Right lobe of liver (tissue), 6 donors: Measurements from ENCODE around the gene ICAM4. TPM values are rescaled to one million over a fixed set of nuclear protein-coding genes. Genes with fewer than 3 reads are reported as not detected.

Source experiments
- ATAC-seq, 4 donors: fragments of 200-7000 bp; cut with Tn5 transposase; one replicate each; pipeline ENCODE4 v1.9.1; 2020; ENCODE audit warnings: mild to moderate bottlenecking in 4 of 4, moderate library complexity in 4 of 4
- DNase-seq, 3 donors: peaks; one replicate each; pipeline ENCODE4 v3.0.0-alpha.2; 2020
- H3K27ac ChIP-seq, 3 donors: fragments of 200-600 bp; one replicate each; pipeline ENCODE4 v1.8.0; 2022
- H3K27me3 ChIP-seq, 2 donors: fragments of 200-600 bp; one replicate each; pipeline ENCODE4 v1.8.0; 2022
- H3K36me3 ChIP-seq, 4 donors: fragments of 200-600 bp; sonication (generic) in 1 of 4; one replicate each; pipeline versions ENCODE4 v1.5.1 to v1.8.0; 2017 to 2022; ENCODE audit warnings: control low read depth in 1 of 4
- H3K4me1 ChIP-seq, 4 donors: fragments of 200-600 bp; sonication (generic) in 1 of 4; one replicate each; pipeline versions ENCODE4 v1.5.1 to v1.8.0; 2017 to 2022; ENCODE audit warnings: control low read depth in 1 of 4
- H3K4me3 ChIP-seq, 3 donors: fragments of 200-600 bp; one replicate each; pipeline ENCODE4 v1.8.0; 2022
- H3K9me3 ChIP-seq, 4 donors: fragments of 200-600 bp; sonication (generic) in 1 of 4; one replicate each; pipeline versions ENCODE4 v1.5.1 to v1.8.0; 2017 to 2022; ENCODE audit warnings: control low read depth in 1 of 4
- CTCF ChIP-seq, 4 donors: fragments of 200-600 bp in 3 of 4; fragments of 450-650 bp in 1 of 4; IDR thresholded peaks; one replicate each; pipeline versions ENCODE4 v1.5.1 to v1.8.0; 2016 to 2022; ENCODE audit warnings: antibody characterized with exemption in 4 of 4, mild to moderate bottlenecking in 2 of 4
- POLR2A ChIP-seq: fragments of 450-650 bp; IDR thresholded peaks from one replicate; pipeline ENCODE4 v1.6.1; 2017; ENCODE audit warnings: antibody characterized with exemption, mild to moderate bottlenecking
- whole genome bisulfite sequencing: methylation state at CpG from one replicate; pipeline ENCODE4 v1.1.6; 2018; ENCODE audit warnings: low coverage, low lambda C conversion rate; ENCODE audit not compliant: insufficient coverage; ENCODE audit errors: missing lambda C conversion rate; 5-methylcytosine and 5-hydroxymethylcytosine counted together
- intact Hi-C, 2 donors: fragments of 100-400 bp; cut with DNase I; formaldehyde crosslinking; loops; one replicate each; pipeline versions ENCODE4 v1.11.2 to v1.14.1; 2022
- total RNA-seq, 6 experiments: library from RNA; depleted of rRNA in 2 of 6; stranded (reverse); fragments of >200 nt in 2 of 6; fragmentation: NEBNext Ultra II Directional in 3 of 6; extraction: Animal tissue kit (Norgen Biotek cat#: 25700) in 3 of 6; gene quantifications; one replicate each; pipeline versions ENCODE4 v1.1.0 to v1.2.4, GENCODE V29; 2016 to 2023
- donor health status: DM: no; HTN: yes; CAD: no.
- donor health status: DM: no; HTN: no; CAD: no.
- donor health status: DM: no; HTN: no; CAD: no.
- donor health status: DM: no; HTN: yes; CAD: no.
- donor health status: DM: no; HTN: yes; CAD: no.

Gene ICAM4
- total RNA-seq, 6 experiments from 2014 or later = 0.62 to 1.6 (median 0.80) TPM; not detected in 3

GRCh38 chr19:10270180-10270615 lies 16.6 kb upstream of the ICAM4 start:
- 0% methylated on average over 5 of the region's 37 CpGs for WGBS
- Histone ChIP-seq H3K27ac (peak overlapping the region; percentile 87 to 90 (median 89)), H3K27me3 (no peaks in the 10 kb centered on the region), H3K4me1 (peaks cover 0 to 14% (median 3%) of the 10 kb centered on the region in 4 donors), H3K4me3 (peak overlapping the region; percentile 69 to 74 (median 71)), H3K9me3 (no peaks in the 10 kb centered on the region), H3K36me3 (peaks cover 0 to 11% (median 5%) of the 10 kb centered on the region in 4 donors)
- intact Hi-C loops = loop anchor here in 1 of 2 donors (5.0 kb wide), 1 partner anchor 122 kb away; no protein-coding TSS in a partner anchor
- ATAC-seq (peak; percentile 59 to 68 (median 66)), DNase-seq (peak; percentile 80 to 91 (median 89))
- TF ChIP-seq CTCF (IDR thresholded peaks at IDR 0.05) = no peak
- no peak for TF ChIP-seq POLR2A

GRCh38 chr19:10270616-10271394 lies 15.9 kb upstream of the ICAM4 start, which contains the start of gene ICAM1:
Gene ICAM1, plus strand, starts transcription at chr19:10271120. Its CDS starts 40 bp downstream, at chr19:10271160.
- H3K27ac ChIP-seq = peak within 1 kb of the TSS; percentile 87 to 90 (median 89)
- H3K27me3 ChIP-seq = no peaks in the 10 kb centered on the region
- peak; percentile 90 to 95 (median 94) for DNase-seq
- TF ChIP-seq POLR2A = peak; percentile 98
- peak in 2 of 4 donors; percentile 12 to 27 for TF ChIP-seq CTCF (IDR thresholded peaks at IDR 0.05)
- intact Hi-C loops = loop anchor here in 1 of 2 donors (5.0 kb wide), 1 partner anchor 121 kb away; no protein-coding TSS in a partner anchor
- peak within 1 kb of the TSS; percentile 69 to 74 (median 71) for H3K4me3 ChIP-seq
- 0% methylated on average over 14 of the region's 51 CpGs for WGBS
- ATAC-seq = peak; percentile 71 to 84 (median 80)
- peaks cover 0 to 14% (median 3%) of the 10 kb centered on the region in 4 donors for H3K4me1 ChIP-seq
- no peaks in the 10 kb centered on the region for H3K9me3 ChIP-seq
- H3K36me3 ChIP-seq = peaks cover 0 to 16% (median 8%) of the 10 kb centered on the region in 4 donors

GRCh38 chr19:10271543-10272086 lies 15.1 kb upstream of the ICAM4 start:
- H3K27me3 ChIP-seq = no peaks in the 10 kb centered on the region
- DNase-seq (peak; percentile 39 to 65 (median 56)), ATAC-seq (peak in 2 of 4 donors; percentile 0 to 5)
- H3K9me3 ChIP-seq = no peaks in the 10 kb centered on the region
- H3K4me3 ChIP-seq = peak overlapping the region; percentile 69 to 74 (median 71)
- intact Hi-C loops = loop anchor here in 1 of 2 donors (5.0 kb wide), 1 partner anchor 121 kb away; no protein-coding TSS in a partner anchor
- no peak for TF ChIP-seq POLR2A
- TF ChIP-seq CTCF (IDR thresholded peaks at IDR 0.05) = no peak
- H3K4me1 ChIP-seq = peaks cover 0 to 14% (median 3%) of the 10 kb centered on the region in 4 donors
- 28% methylated on average over 2 of the region's 12 CpGs for WGBS
- H3K27ac ChIP-seq = peak overlapping the region; percentile 87 to 90 (median 89)
- peaks cover 0 to 20% (median 8%) of the 10 kb centered on the region in 4 donors for H3K36me3 ChIP-seq

GRCh38 chr19:10274589-10274988 lies 12.2 kb upstream of the ICAM4 start:
- H3K36me3 ChIP-seq = peaks cover 0 to 36% (median 8%) of the 10 kb centered on the region in 4 donors
- WGBS = 90% methylated on average over 3 of the region's 10 CpGs
- intact Hi-C loops = loop anchor here in 1 of 2 donors (5.0 kb wide), 1 partner anchor 118 kb away; no protein-coding TSS in a partner anchor
- no peak overlapping the region for H3K27ac ChIP-seq
- H3K4me1 ChIP-seq = peaks cover 0 to 15% (median 2%) of the 10 kb centered on the region in 4 donors
- ATAC-seq (no peak), DNase-seq (no peak)
- TF ChIP-seq POLR2A (no peak), CTCF (IDR thresholded peaks at IDR 0.05) (no peak)
- H3K4me3 ChIP-seq = no peak overlapping the region
- no peaks in the 10 kb centered on the region for H3K9me3 ChIP-seq
- no peaks in the 10 kb centered on the region for H3K27me3 ChIP-seq
